Stomach (tissue), 9 donors: Measurements from ENCODE around the gene CUTC. TPM values are rescaled to one million over a fixed set of nuclear protein-coding genes. Genes with fewer than 3 reads are reported as not detected.

ENCODE experiments used
- DNase-seq, 2 donors: peaks; one replicate each; pipeline versions ENCODE4 v3.0.0 to v3.0.0-alpha.2; 2013 to 2019
- H3K27ac ChIP-seq, 5 donors: fragments of 200-600 bp in 4 of 5; sonication (generic) in 4 of 5; one replicate each; pipeline ENCODE4 v1.5.1; 2013 to 2019; ENCODE audit warnings: mild to moderate bottlenecking in 1 of 5, moderate library complexity in 1 of 5
- H3K27me3 ChIP-seq, 3 donors: fragments of 200-600 bp; sonication (generic); one replicate each; pipeline ENCODE4 v1.5.1; 2017 to 2019; ENCODE audit warnings: mixed run types in 1 of 3
- H3K36me3 ChIP-seq, 4 donors: fragments of 200-600 bp; sonication (generic); 1 replicate in 3 of 4; 2 replicates in 1 of 4; pipeline ENCODE4 v1.5.1; 2016 to 2019
- H3K4me1 ChIP-seq, 4 donors: fragments of 200-600 bp; sonication (generic); one replicate each; pipeline ENCODE4 v1.5.1; 2016 to 2019
- H3K4me3 ChIP-seq, 4 donors: fragments of 200-600 bp; sonication (generic) in 3 of 4; one replicate each; pipeline ENCODE4 v1.5.1; 2016 to 2019; ENCODE audit warnings: mild to moderate bottlenecking in 1 of 4
- H3K9me3 ChIP-seq, 4 donors: fragments of 200-600 bp; sonication (generic); one replicate each; pipeline ENCODE4 v1.5.1; 2016 to 2019
- CTCF ChIP-seq, 7 experiments: fragments of 450-650 bp in 4 of 7; fragments of 200-600 bp in 3 of 7; sonication (generic) in 3 of 7; IDR thresholded peaks; one replicate each; pipeline ENCODE4 v1.5.1; 2016 to 2019; ENCODE audit warnings: antibody characterized with exemption in 7 of 7, control low read depth in 2 of 7, mild to moderate bottlenecking in 1 of 7
- EP300 ChIP-seq: sonication (generic); formaldehyde crosslinking; IDR thresholded peaks from one replicate; pipeline ENCODE4 v1.6.1; 2017; ENCODE audit warnings: antibody characterized with exemption
- POLR2A ChIP-seq, 4 donors: fragments of 450-650 bp; IDR thresholded peaks; one replicate each; pipeline ENCODE4 v1.6.1; 2016; ENCODE audit warnings: antibody characterized with exemption in 4 of 4, control low read depth in 2 of 4, mild to moderate bottlenecking in 1 of 4, moderate library complexity in 1 of 4
- POLR2AphosphoS5 ChIP-seq, 3 donors: sonication (generic); formaldehyde crosslinking; IDR thresholded peaks; one replicate each; pipeline ENCODE4 v1.6.1; 2016; ENCODE audit warnings: antibody characterized with exemption in 3 of 3
- WGBS, 5 donors: extraction: QIAGEN DNeasy Blood & Tissue Kit in 3 of 5; methylation state at CpG; one replicate each; pipeline versions ENCODE4 v1.1.5 to v1.1.7; 2013 to 2018; 5-methylcytosine and 5-hydroxymethylcytosine counted together
- intact Hi-C: fragments of 100-400 bp; cut with DNase I; formaldehyde crosslinking; loops from one replicate; pipeline ENCODE4 v1.15.1; 2023; ENCODE audit warnings: low total_unique reads
- polyA plus RNA-seq, 3 donors: library from polyadenylated mRNA; stranded (reverse); fragments of 200-250 nt; gene quantifications; one replicate each; pipeline ENCODE4 v1.2.3, GENCODE V29; 2013
- total RNA-seq, 5 donors: library from RNA; depleted of rRNA; stranded (reverse); fragments of >200 nt; gene quantifications; one replicate each; pipeline versions ENCODE4 v1.1.0 to v1.2.3, GENCODE V29; 2014 to 2016
- donor health status: healthy with polysubstance abuse.
- donor health status: Bipolar disorder and iron deficiency.
- donor health status: healthy.

The CUTC gene
- total and polyA plus RNA-seq, 8 donors: 2.6 to 63.0 (median 30.8) TPM

GRCh38 chr10:99779335-99779734 is 47.3 kb downstream of the CUTC start:
- H3K27ac ChIP-seq: peak overlapping the region in 4 of 5 donors; percentile 65 to 81 (median 76)
- DNase-seq: peak in 1 of 2 donors; percentile 55
- peaks cover 0 to 38% (median 10%) of the 10 kb centered on the region in 4 donors for H3K4me1 ChIP-seq
- H3K4me3 ChIP-seq: no peak overlapping the region
- WGBS, 5 donors: 36 to 57% (median 45%) methylated on average over 3 to 4 of the region's 4 CpGs
- TF ChIP-seq POLR2AphosphoS5 (IDR thresholded peaks at IDR 0.05): no peak
- intact Hi-C loops: no loop called here
- H3K27me3 ChIP-seq: no peaks in the 10 kb centered on the region
- no peaks in the 10 kb centered on the region for H3K36me3 ChIP-seq
- H3K9me3 ChIP-seq: no peaks in the 10 kb centered on the region

GRCh38 chr10:99781734-99782429 is 49.8 kb downstream of the CUTC start:
- WGBS, 5 donors: 78 to 91% (median 89%) methylated on average over 5 of the region's 5 CpGs
- H3K36me3 ChIP-seq: no peaks in the 10 kb centered on the region
- H3K27ac ChIP-seq: no peak overlapping the region
- no peak overlapping the region for H3K4me3 ChIP-seq
- intact Hi-C loops: no loop called here
- no peaks in the 10 kb centered on the region for H3K9me3 ChIP-seq
- TF ChIP-seq POLR2A (IDR thresholded peaks at IDR 0.05) (no peak), POLR2AphosphoS5 (IDR thresholded peaks at IDR 0.05) (no peak), EP300 (no peak), CTCF (IDR thresholded peaks at IDR 0.05) (no peak)
- H3K27me3 ChIP-seq: no peaks in the 10 kb centered on the region
- no peak for DNase-seq
- H3K4me1 ChIP-seq: peaks cover 0 to 35% (median 18%) of the 10 kb centered on the region in 4 donors

- peaks cover 0 to 39% (median 21%) of the 10 kb centered on the region in 4 donors for H3K4me1 ChIP-seq
- no peak for DNase-seq
- TF ChIP-seq EP300: no peak
- no peak for TF ChIP-seq CTCF (IDR thresholded peaks at IDR 0.05)
- TF ChIP-seq POLR2A (IDR thresholded peaks at IDR 0.05): no peak
- TF ChIP-seq POLR2AphosphoS5 (IDR thresholded peaks at IDR 0.05): no peak
- H3K27me3 ChIP-seq: no peaks in the 10 kb centered on the region
- no peak within 1 kb of the TSS for H3K4me3 ChIP-seq
- no peaks in the 10 kb centered on the region for H3K9me3 ChIP-seq
- H3K36me3 ChIP-seq: no peaks in the 10 kb centered on the region
- H3K27ac ChIP-seq: peak within 1 kb of the TSS in 2 of 5 donors; percentile 17 to 53
- 69 to 90% (median 89%) methylated on average over 7 of the region's 7 CpGs for WGBS, 5 donors
- intact Hi-C loops: no loop called here
Measured at GRCh38 chr10:99782447-99783286, 50.6 kb downstream of the CUTC start, which contains the start of gene ABCC2. TSS of gene ABCC2 (plus strand) at chr10:99782640. CDS start at chr10:99782845, 205 bp downstream.

- no peak overlapping the region for H3K4me3 ChIP-seq
- 59 to 76% (median 73%) methylated on average over 7 of the region's 7 CpGs for WGBS, 5 donors
- intact Hi-C loops: no loop called here
Measured at GRCh38 chr10:99784016-99784726, 52.1 kb downstream of the CUTC start.

More at GRCh38 chr10:99784016-99784726, 52.1 kb downstream of the CUTC start:
- Histone ChIP-seq H3K4me1 (peaks cover 0 to 49% (median 26%) of the 10 kb centered on the region in 4 donors), H3K36me3 (no peaks in the 10 kb centered on the region), H3K27me3 (no peaks in the 10 kb centered on the region), H3K27ac (peak overlapping the region in 4 of 5 donors; percentile 35 to 54 (median 46)), H3K9me3 (no peaks in the 10 kb centered on the region)
- peak in 1 of 2 donors; percentile 44 for DNase-seq
- TF ChIP-seq POLR2AphosphoS5 (IDR thresholded peaks at IDR 0.05) (peak in 1 of 3 donors; percentile 50), POLR2A (IDR thresholded peaks at IDR 0.05) (no peak), EP300 (no peak), CTCF (IDR thresholded peaks at IDR 0.05) (no peak)
